HL-60/S4 treated with retinoic acid at 250 ng/mL for 4 days and 3 days (cell line): ENCODE data around the gene HOXA10.

ENCODE experiments used
- in situ Hi-C: fragments of 300-500 bp; cut with MboI; formaldehyde crosslinking; loops from 2 replicates; pipeline ENCODE4 v1.7.0; 2022; ENCODE audit warnings: low sequenced_read_pairs

Gene HOXA10

GRCh38 chr7:27148756-27149641, 25.1 kb downstream of the HOXA10 start:
- in situ Hi-C loops = no loop called here

DNA sequence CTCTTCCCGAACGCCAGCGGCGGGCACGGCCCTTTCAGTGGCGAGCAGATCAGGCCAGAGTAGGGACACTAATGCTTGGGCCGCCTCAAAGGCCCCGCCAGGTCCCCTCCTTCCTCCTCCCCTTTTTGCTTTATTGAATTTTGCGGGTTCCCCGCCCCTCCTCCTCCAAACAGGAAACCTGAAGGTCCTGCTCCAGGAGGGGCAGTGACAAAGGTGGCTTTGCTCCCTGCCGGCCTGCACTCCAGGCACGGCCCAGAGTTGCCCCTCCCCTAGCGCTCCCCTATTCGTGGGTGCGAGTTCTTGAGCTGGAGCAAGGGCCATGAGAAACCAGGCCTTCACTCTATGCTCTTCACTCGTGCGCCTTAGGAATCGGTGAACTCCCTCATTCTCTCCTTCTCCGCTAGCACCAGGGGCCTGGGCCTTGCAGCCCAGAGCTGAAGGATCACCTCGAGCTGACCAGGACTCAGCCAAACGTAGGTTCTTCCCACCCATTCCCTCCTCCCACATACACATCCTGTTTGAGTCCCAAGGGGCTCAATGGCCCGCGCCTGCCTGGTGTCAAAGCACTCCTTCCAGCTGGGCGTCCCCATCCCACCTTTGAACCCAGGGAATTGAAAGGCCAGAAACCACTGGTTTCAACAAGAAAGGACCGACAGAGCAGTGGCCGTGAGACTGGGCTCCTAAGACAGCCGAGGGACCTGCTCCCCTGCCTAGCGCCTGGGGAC, 25.9 kb downstream of the HOXA10 start:
- in situ Hi-C loops = no loop called here

- in situ Hi-C loops = no loop called here
Observed at GRCh38 chr7:27147199-27148030, 26.7 kb downstream of the HOXA10 start, which contains the start of gene HOXA6. TSS of gene HOXA6 (minus strand) at chr7:27147774. CDS start at chr7:27147749, 25 bp downstream.

- in situ Hi-C loops = no loop called here
Observed at GRCh38 chr7:27146491-27147198, 27.5 kb downstream of the HOXA10 start.

GRCh38 chr7:27145914-27146412, 28.2 kb downstream of the HOXA10 start:
- in situ Hi-C loops = no loop called here

GRCh38 chr7:27145165-27145913, 28.8 kb downstream of the HOXA10 start:
- in situ Hi-C loops = no loop called here

DNA sequence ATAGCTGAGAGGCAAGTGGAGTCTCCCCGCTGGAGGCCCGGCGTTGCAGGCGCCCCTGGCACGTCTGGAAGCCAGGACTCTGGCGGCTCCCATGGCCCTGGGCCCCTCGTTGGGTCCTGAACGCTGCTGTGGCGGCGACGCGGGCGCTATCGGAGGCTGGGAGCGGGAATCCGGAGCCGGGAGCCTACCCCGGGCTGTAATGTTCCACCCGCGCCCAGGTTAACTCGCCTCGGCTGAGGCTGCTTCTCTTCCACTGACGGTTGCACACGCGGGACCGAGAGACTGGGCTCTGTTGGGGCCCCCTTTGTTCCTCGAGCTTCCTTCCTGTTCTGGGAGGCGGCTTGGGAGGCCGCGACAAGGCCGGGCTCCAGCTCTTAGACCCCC, 29.3 kb downstream of the HOXA10 start:
- in situ Hi-C loops = no loop called here

- in situ Hi-C loops = no loop called here
Observed at GRCh38 chr7:27143950-27144780, 30.0 kb downstream of the HOXA10 start.

- in situ Hi-C loops = no loop called here
Observed at GRCh38 chr7:27143023-27143949, 30.8 kb downstream of the HOXA10 start, which contains the start of gene HOXA5. TSS of gene HOXA5 (minus strand) at chr7:27143681. CDS start at chr7:27143607, 74 bp downstream.

GRCh38 chr7:27142580-27143022, 31.5 kb downstream of the HOXA10 start:
- in situ Hi-C loops = no loop called here

GRCh38 chr7:27141923-27142579, 32.1 kb downstream of the HOXA10 start:
- in situ Hi-C loops = no loop called here

- in situ Hi-C loops = no loop called here
Observed at GRCh38 chr7:27141137-27141922, 32.8 kb downstream of the HOXA10 start.

DNA sequence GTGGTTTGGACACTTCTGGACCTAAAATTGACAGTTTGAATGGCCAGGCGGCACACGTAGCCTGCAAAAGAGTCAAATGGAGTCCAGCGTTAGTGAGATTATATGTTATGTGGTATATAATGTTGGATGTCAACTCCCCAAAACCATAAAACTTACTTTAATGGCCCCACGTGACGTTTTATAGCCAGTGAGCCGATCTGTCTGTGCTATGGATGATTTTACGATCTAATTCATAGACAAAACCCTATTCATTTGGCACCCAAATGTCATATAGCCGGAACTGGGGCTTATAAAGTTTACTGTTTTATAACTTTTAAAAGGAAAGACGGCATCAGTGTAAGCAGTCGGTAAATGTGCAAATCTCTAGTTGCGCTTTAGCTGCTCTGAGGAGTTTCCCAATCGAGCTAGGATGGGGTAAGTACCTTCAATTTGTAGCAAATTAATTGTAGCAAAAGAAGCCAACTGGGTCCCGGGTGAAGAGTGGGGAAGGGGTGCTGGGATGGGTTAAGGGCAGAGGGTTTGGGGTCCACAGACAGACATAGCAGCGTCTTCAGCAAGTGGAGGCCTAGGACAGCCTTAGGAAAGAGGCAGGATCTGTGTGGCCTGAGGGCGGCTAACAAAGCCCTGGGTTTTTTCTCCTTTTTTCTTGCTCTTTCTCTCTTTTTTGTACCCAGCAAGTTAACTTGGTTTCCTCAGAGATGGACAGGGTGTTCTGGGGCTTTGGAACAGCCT, 33.8 kb downstream of the HOXA10 start:
- in situ Hi-C loops = no loop called here

- in situ Hi-C loops = no loop called here
Observed at GRCh38 chr7:27139334-27140125, 34.6 kb downstream of the HOXA10 start.

GRCh38 chr7:27138985-27139333, 35.2 kb downstream of the HOXA10 start:
- in situ Hi-C loops = no loop called here
